Measurements from ENCODE around the gene OLFM1.
"Not testable (repeated sequence)": the region's sequence is repeated elsewhere in the genome, so short reads cannot be mapped to it uniquely, and the experiment has no call there.

OLFM1 gene

GRCh38 chr9:135107581-135108235 lies 20.2 kb downstream of the OLFM1 start:
- no peak for DNase-seq (ENCODE audit: low read depth in 2 of 2)

- DNase-seq (ENCODE audit: low read depth in 2 of 2), result no peak
These were observed 21.5 kb downstream of the OLFM1 start for GRCh38 chr9:135108831-135109510.

- DNase-seq (ENCODE audit: low read depth in 2 of 2), result no peak
These were observed 22.2 kb downstream of the OLFM1 start for GRCh38 chr9:135109650-135110049.

GRCh38 chr9:135110416-135110815 lies 22.9 kb downstream of the OLFM1 start:
- DNase-seq (ENCODE audit: low read depth in 2 of 2), result no peak

GRCh38 chr9:135111600-135111999 lies 24.1 kb downstream of the OLFM1 start:
- not testable (repeated sequence) for DNase-seq (ENCODE audit: low read depth in 2 of 2)

GRCh38 chr9:135116371-135116770 lies 28.9 kb downstream of the OLFM1 start:
- no peak for DNase-seq (ENCODE audit: low read depth in 2 of 2)

GRCh38 chr9:135116881-135117280 lies 29.4 kb downstream of the OLFM1 start:
- no peak for DNase-seq (ENCODE audit: low read depth in 2 of 2)

- no peak for DNase-seq (ENCODE audit: low read depth in 2 of 2)
These were observed 29.8 kb downstream of the OLFM1 start for GRCh38 chr9:135117281-135117680.

GRCh38 chr9:135119496-135120064 lies 32.1 kb downstream of the OLFM1 start:
- no peak for DNase-seq (ENCODE audit: low read depth in 2 of 2)

- no peak for DNase-seq (ENCODE audit: low read depth in 2 of 2)
These were observed 32.8 kb downstream of the OLFM1 start for GRCh38 chr9:135120249-135120648.

GRCh38 chr9:135122316-135122715 lies 34.8 kb downstream of the OLFM1 start:
- DNase-seq (ENCODE audit: low read depth in 2 of 2), result no peak

- DNase-seq (ENCODE audit: low read depth in 2 of 2), result no peak
These were observed 35.8 kb downstream of the OLFM1 start for GRCh38 chr9:135123126-135123772.

GRCh38 chr9:135123773-135124134 lies 36.3 kb downstream of the OLFM1 start:
- no peak for DNase-seq (ENCODE audit: low read depth in 2 of 2)

GRCh38 chr9:135126451-135127187 lies 39.2 kb downstream of the OLFM1 start:
- DNase-seq (ENCODE audit: low read depth in 2 of 2), result no peak

GRCh38 chr9:135127718-135128670 lies 40.5 kb downstream of the OLFM1 start:
- DNase-seq (ENCODE audit: low read depth in 2 of 2), result no peak

GRCh38 chr9:135129137-135129695 lies 41.7 kb downstream of the OLFM1 start:
- DNase-seq (ENCODE audit: low read depth in 2 of 2), result no peak

- no peak for DNase-seq (ENCODE audit: low read depth in 2 of 2)
These were observed 42.9 kb downstream of the OLFM1 start for GRCh38 chr9:135130207-135130976.

GRCh38 chr9:135131488-135131887 lies 44.0 kb downstream of the OLFM1 start:
- DNase-seq (ENCODE audit: low read depth in 2 of 2), result no peak

GRCh38 chr9:135132008-135132407 lies 44.5 kb downstream of the OLFM1 start:
- DNase-seq (ENCODE audit: low read depth in 2 of 2), result no peak

Measured in stimulated activated CD8-positive, alpha-beta memory T cell treated with anti-CD3 and anti-CD28 coated beads, Interleukin-2, amount 100 ng/mL, for 1 hour (primary cell).